Measurements from ENCODE around the gene RETREG1. TPM values are rescaled to one million over a fixed set of nuclear protein-coding genes. Genes with fewer than 3 reads are reported as not detected.
"Not testable (repeated sequence)": the region's sequence is repeated elsewhere in the genome, so short reads cannot be mapped to it uniquely, and the experiment has no call there.

The RETREG1 gene
- total RNA-seq, 4 donors from 2014 or later, result 22.5 to 73.3 (median 43.6) TPM

GRCh38 chr5:16660982-16661381 is 44.2 kb upstream of the RETREG1 start:
- TF ChIP-seq CTCF (IDR thresholded peaks at IDR 0.05), result no peak
- DNase-seq (ENCODE audit: low spot score) (no peak), ATAC-seq (ENCODE audit: low FRiP score) (no peak)

GRCh38 chr5:16659536-16659935 is 42.7 kb upstream of the RETREG1 start:
- no peak for TF ChIP-seq CTCF (IDR thresholded peaks at IDR 0.05)
- DNase-seq (ENCODE audit: low spot score), result no peak
- ATAC-seq (ENCODE audit: low FRiP score), result no peak

GRCh38 chr5:16656561-16657191 is 39.9 kb upstream of the RETREG1 start:
- peak; percentile 93 for ATAC-seq (ENCODE audit: low FRiP score)
- TF ChIP-seq CTCF (IDR thresholded peaks at IDR 0.05), result no peak
- no peak for DNase-seq (ENCODE audit: low spot score)

GRCh38 chr5:16654647-16655334 is 38.0 kb upstream of the RETREG1 start:
- DNase-seq (ENCODE audit: low spot score), result no peak
- TF ChIP-seq CTCF (IDR thresholded peaks at IDR 0.05), result no peak

GRCh38 chr5:16648739-16649138 is 31.9 kb upstream of the RETREG1 start:
- not testable (repeated sequence) for ATAC-seq (ENCODE audit: low FRiP score); DNase-seq (ENCODE audit: low spot score)

More at GRCh38 chr5:16654647-16655334, 38.0 kb upstream of the RETREG1 start:
- ATAC-seq (ENCODE audit: low FRiP score), result no peak

- no peak for DNase-seq (ENCODE audit: low spot score)
- no peak for ATAC-seq (ENCODE audit: low FRiP score)
- no peak for TF ChIP-seq CTCF (IDR thresholded peaks at IDR 0.05)
These were observed 27.6 kb upstream of the RETREG1 start for GRCh38 chr5:16644301-16644889.

- ATAC-seq (ENCODE audit: low FRiP score) (no peak), DNase-seq (ENCODE audit: low spot score) (no peak)
- no peak for TF ChIP-seq CTCF (IDR thresholded peaks at IDR 0.05)
These were observed 26.1 kb upstream of the RETREG1 start for GRCh38 chr5:16642867-16643266.

Measured in omental fat pad (tissue), 4 donors.